ENCODE results near the gene GAB3.

DNA sequence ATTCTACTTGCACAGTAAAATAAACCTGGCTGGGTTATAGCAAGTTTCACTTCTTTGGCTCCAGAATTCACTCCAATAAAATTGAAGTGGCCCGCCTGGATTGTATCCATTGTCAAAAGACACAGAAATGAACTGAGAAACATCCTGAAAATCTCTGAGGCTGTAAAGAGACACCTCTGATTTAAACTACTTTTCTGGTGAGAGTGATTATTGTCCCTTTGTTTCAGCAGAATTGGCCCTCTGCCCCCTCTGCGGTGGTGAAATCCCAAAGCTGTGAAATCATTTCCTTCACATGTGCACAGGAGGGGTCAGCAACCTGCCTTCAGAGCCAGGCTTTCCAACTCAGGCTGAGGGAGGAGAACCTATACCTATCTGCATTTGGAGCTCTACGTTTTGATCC, 23.0 kb downstream of the GAB3 start:
- TF ChIP-seq POLR2AphosphoS5 (IDR thresholded peaks at IDR 0.05; ENCODE audit: borderline replicate concordance, low read depth, low read length): no peak
- no peak for TF ChIP-seq EZH2 (IDR thresholded peaks at IDR 0.05)
- TF ChIP-seq FOXP2 (optimal IDR thresholded peaks at IDR 0.05; ENCODE audit: control extremely low read depth, extremely low read length, insufficient read depth): no peak
